CMK (cell line): ENCODE results near the gene MYL12B.
A peak's percentile ranks its signal among the peaks of the same experiment; 100 is the strongest.

ENCODE experiments used
- DNase-seq: peaks from one replicate; pipeline ENCODE4 v3.0.0-alpha.2; 2010; ENCODE audit warnings: low read depth

The MYL12B gene

GRCh38 chr18:3235846-3236245, 26.1 kb upstream of the MYL12B start:
- no peak for DNase-seq

- DNase-seq, result no peak
These were observed 25.5 kb upstream of the MYL12B start for GRCh38 chr18:3236470-3236869.

- no peak for DNase-seq
These were observed 23.2 kb upstream of the MYL12B start for GRCh38 chr18:3238742-3239141.

GRCh38 chr18:3245185-3245564, 16.8 kb upstream of the MYL12B start:
- DNase-seq, result no peak

GRCh38 chr18:3245853-3246634, 15.9 kb upstream of the MYL12B start:
- DNase-seq, result peak; percentile 45

GRCh38 chr18:3246635-3247239, 15.2 kb upstream of the MYL12B start:
- DNase-seq, result peak; percentile 55

GRCh38 chr18:3247240-3248061, 14.5 kb upstream of the MYL12B start, which contains the start of gene MYL12A:
TSS of gene MYL12A (plus strand) at chr18:3247801. CDS start at chr18:3253248, 5,447 bp downstream.
- peak; percentile 91 for DNase-seq

GRCh38 chr18:3248062-3248657, 13.8 kb upstream of the MYL12B start:
- DNase-seq, result no peak

- no peak for DNase-seq
These were observed 13.1 kb upstream of the MYL12B start for GRCh38 chr18:3248658-3249359.

GRCh38 chr18:3250237-3251107, 11.5 kb upstream of the MYL12B start:
- DNase-seq, result no peak

GRCh38 chr18:3251249-3251962, 10.5 kb upstream of the MYL12B start:
- DNase-seq, result no peak

GRCh38 chr18:3251963-3252277, 10.0 kb upstream of the MYL12B start:
- no peak for DNase-seq

- no peak for DNase-seq
These were observed 9.1 kb upstream of the MYL12B start for GRCh38 chr18:3252843-3253242.

GRCh38 chr18:3254725-3255124, 7.2 kb upstream of the MYL12B start:
- DNase-seq, result no peak

GRCh38 chr18:3255611-3256165, 6.2 kb upstream of the MYL12B start:
- no peak for DNase-seq

GRCh38 chr18:3256693-3257626, 5.0 kb upstream of the MYL12B start:
- no peak for DNase-seq

GRCh38 chr18:3257627-3258120, 4.3 kb upstream of the MYL12B start:
- no peak for DNase-seq

- DNase-seq, result no peak
These were observed 949 bp upstream of the MYL12B start for GRCh38 chr18:3260995-3261372.
